DOHH2 (cell line): ENCODE results near the gene M6PR.

ENCODE experiments used
- EZH2phosphoT487 ChIP-seq: fragments of 200-600 bp; sonication (generic); IDR thresholded peaks from 2 replicates; pipeline ENCODE4 v1.6.1; 2017; ENCODE audit warnings: borderline replicate concordance, mild to moderate bottlenecking, antibody characterized with exemption, low read length, moderate library complexity, mixed read lengths
- TF ChIP-seq, protein P1 (sequence below): fragments of 200-600 bp; sonication (generic); IDR thresholded peaks from one replicate; pipeline ENCODE4 v1.5.1; 2014; ENCODE audit warnings: antibody characterized with exemption, mild to moderate bottlenecking, low read depth, low read length; ENCODE audit not compliant: poor library complexity, severe bottlenecking

DNA sequence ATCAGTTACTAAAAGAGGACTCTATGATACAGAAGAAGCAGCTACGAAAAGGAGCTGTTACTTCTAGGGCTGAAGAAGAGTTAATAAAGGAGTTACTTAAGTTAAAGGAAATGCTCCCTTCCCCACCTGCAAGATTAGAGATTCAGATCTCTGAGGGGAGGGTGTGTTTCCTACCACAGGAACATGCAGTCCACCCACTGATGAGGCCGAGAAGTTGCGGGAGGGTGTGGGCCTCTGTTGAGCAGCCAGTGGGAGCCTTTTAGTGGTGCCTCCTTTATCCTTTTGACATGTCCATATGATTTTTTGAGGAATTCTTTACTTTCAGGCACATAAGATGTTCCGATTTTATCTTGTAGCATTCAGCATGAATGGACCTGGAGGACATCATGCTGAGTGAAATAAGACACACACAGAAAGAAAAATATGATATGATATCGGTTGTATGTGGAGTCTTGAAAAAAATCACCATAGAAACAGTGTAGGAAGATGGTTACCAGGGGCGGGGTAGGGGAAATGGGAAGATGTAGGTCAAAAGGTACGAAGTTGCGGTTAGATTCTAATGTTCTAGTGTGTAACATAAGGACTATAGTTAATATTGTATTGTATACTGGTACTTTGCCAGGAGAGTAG is 4.4 kb upstream of the M6PR start:
- TF ChIP-seq, protein P1, sequence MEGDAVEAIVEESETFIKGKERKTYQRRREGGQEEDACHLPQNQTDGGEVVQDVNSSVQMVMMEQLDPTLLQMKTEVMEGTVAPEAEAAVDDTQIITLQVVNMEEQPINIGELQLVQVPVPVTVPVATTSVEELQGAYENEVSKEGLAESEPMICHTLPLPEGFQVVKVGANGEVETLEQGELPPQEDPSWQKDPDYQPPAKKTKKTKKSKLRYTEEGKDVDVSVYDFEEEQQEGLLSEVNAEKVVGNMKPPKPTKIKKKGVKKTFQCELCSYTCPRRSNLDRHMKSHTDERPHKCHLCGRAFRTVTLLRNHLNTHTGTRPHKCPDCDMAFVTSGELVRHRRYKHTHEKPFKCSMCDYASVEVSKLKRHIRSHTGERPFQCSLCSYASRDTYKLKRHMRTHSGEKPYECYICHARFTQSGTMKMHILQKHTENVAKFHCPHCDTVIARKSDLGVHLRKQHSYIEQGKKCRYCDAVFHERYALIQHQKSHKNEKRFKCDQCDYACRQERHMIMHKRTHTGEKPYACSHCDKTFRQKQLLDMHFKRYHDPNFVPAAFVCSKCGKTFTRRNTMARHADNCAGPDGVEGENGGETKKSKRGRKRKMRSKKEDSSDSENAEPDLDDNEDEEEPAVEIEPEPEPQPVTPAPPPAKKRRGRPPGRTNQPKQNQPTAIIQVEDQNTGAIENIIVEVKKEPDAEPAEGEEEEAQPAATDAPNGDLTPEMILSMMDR: no peak
- no peak for TF ChIP-seq EZH2phosphoT487
